Heart right ventricle (tissue), 16 donors: Measurements from ENCODE around the gene ITGA7. TPM values are rescaled to one million over a fixed set of nuclear protein-coding genes. Genes with fewer than 3 reads are reported as not detected.

Experiments
- ATAC-seq, 8 donors: fragments of 200-7000 bp; cut with Tn5 transposase; one replicate each; pipeline ENCODE4 v1.9.1; 2020; ENCODE audit warnings: mild to moderate bottlenecking in 8 of 8, moderate library complexity in 8 of 8, moderate number of reproducible peaks in 1 of 8
- DNase-seq, 2 donors: peaks; one replicate each; pipeline ENCODE4 v3.0.0-alpha.2; 2020
- H3K27ac ChIP-seq, 10 donors: fragments of 200-600 bp; sonication (generic) in 2 of 10; one replicate each; pipeline versions ENCODE4 v1.5.0 to v1.8.0; 2020 to 2022; ENCODE audit warnings: mild to moderate bottlenecking in 3 of 10
- H3K27me3 ChIP-seq, 7 donors: fragments of 200-600 bp; one replicate each; pipeline ENCODE4 v1.8.0; 2021 to 2022; ENCODE audit warnings: mild to moderate bottlenecking in 2 of 7
- H3K36me3 ChIP-seq, 9 donors: fragments of 200-600 bp; sonication (generic) in 1 of 9; one replicate each; pipeline versions ENCODE4 v1.5.0 to v1.8.0; 2020 to 2022; ENCODE audit warnings: mild to moderate bottlenecking in 2 of 9
- H3K4me1 ChIP-seq, 9 donors: fragments of 200-600 bp; sonication (generic) in 1 of 9; one replicate each; pipeline versions ENCODE4 v1.5.0 to v1.8.0; 2020 to 2022; ENCODE audit warnings: mild to moderate bottlenecking in 4 of 9
- H3K4me3 ChIP-seq, 10 donors: fragments of 200-600 bp; sonication (generic) in 2 of 10; one replicate each; pipeline versions ENCODE4 v1.5.0 to v1.8.0; 2020 to 2022; ENCODE audit warnings: mild to moderate bottlenecking in 7 of 10, moderate library complexity in 2 of 10
- H3K9me3 ChIP-seq, 11 donors: fragments of 200-600 bp in 10 of 11; sonication (generic) in 2 of 11; one replicate each; pipeline versions ENCODE4 v1.5.0 to v1.8.0; 2013 to 2022; ENCODE audit warnings: mild to moderate bottlenecking in 2 of 11, control low read depth in 1 of 11, moderate library complexity in 1 of 11
- CTCF ChIP-seq, 9 donors: fragments of 200-600 bp; sonication (generic) in 2 of 9; IDR thresholded peaks; one replicate each; pipeline versions ENCODE4 v1.5.0 to v1.8.0; 2021 to 2022; ENCODE audit warnings: antibody characterized with exemption in 9 of 9, mild to moderate bottlenecking in 5 of 9, moderate library complexity in 1 of 9
- WGBS, 2 donors: extraction: QIAGEN DNeasy Blood & Tissue Kit; methylation state at CpG; one replicate each; pipeline ENCODE4 v1.1.7; 2013; ENCODE audit warnings: inconsistent platforms in 1 of 2; 5-methylcytosine and 5-hydroxymethylcytosine counted together
- intact Hi-C, 10 donors: fragments of 100-400 bp; cut with DNase I; formaldehyde crosslinking; loops; one replicate each; pipeline versions ENCODE4 v1.11.1 to v1.14.2; 2022
- polyA plus RNA-seq, 2 donors: library from polyadenylated mRNA; stranded (reverse); fragments of 200-250 nt; gene quantifications; one replicate each; pipeline ENCODE4 v1.2.3, GENCODE V29; 2013
- total RNA-seq, 10 donors: library from RNA; stranded (reverse); fragmentation: NEBNext Ultra II Directional in 3 of 10; extraction: Animal tissue kit (Norgen Biotek cat#: 25700) in 3 of 10; gene quantifications; one replicate each; pipeline versions ENCODE4 v1.2.1 to v1.2.4, GENCODE V29; 2021 to 2023
- donor health status: Arrhythmogenic right ventricular cardiomyopathy.
- donor health status: ischemic (EF 13 %, LVEDD 7.1; RV severe dilation, severe dysfunction).
- donor health status: healthy with polysubstance abuse.
- donor health status: DM: no; HTN: yes; CAD: no.
- donor health status: DM: no; HTN: no; CAD: no.
- donor health status: ischemic (EF 25% LVEDD 6.9; RV normal size, moderate dysfunction).
- donor health status: ischemic (EF 25% LVEDD 5.7; RV mildly dilated, moderate dysfunction).
- donor health status: healthy.
- donor health status: DM: yes; HTN: yes; CAD: no.
- donor health status: Ischemic cardiomyopathy.
- donor health status: ischemic (EF 35%, LVEDD 5.7; RV mildly dilated, moderate dysfunction).
- donor health status: nonischemic (EF 11% LVEDD 7.7; RV severe dilation, severe dysfunction).
- donor health status: DM: yes; HTN: yes; CAD: no.
- donor health status: PGD.
- donor health status: ischemic (EF 29% LVEDD 5.4; RV normal size, mild dysfunction).
- donor health status: nonischemic (EF 23%, LVEDD 6.1; RV moderate dilation, normal function).

ITGA7 gene
- total and polyA plus RNA-seq, 12 donors, result 247 to 750 (median 502) TPM

GRCh38 chr12:55715169-55715764, 7.6 kb upstream of the ITGA7 start:
- peaks cover 0 to 16% (median 0%) of the 10 kb centered on the region in 9 donors for H3K36me3 ChIP-seq
- WGBS, 2 donors, result 62 to 65% methylated on average over 7 of the region's 7 CpGs
- intact Hi-C loops, result no loop called here
- H3K27ac ChIP-seq, result peak overlapping the region; percentile 82 to 97 (median 92)
- no peaks in the 10 kb centered on the region for H3K9me3 ChIP-seq
- DNase-seq (no peak), ATAC-seq (no peak)
- no peak for TF ChIP-seq CTCF (IDR thresholded peaks at IDR 0.05)
- H3K27me3 ChIP-seq, result no peaks in the 10 kb centered on the region
- peak overlapping the region; percentile 44 to 80 (median 70) for H3K4me3 ChIP-seq
- H3K4me1 ChIP-seq, result peaks cover 30 to 75% (median 63%) of the 10 kb centered on the region in 9 donors

GRCh38 chr12:55713721-55714120, 6.0 kb upstream of the ITGA7 start:
- 43 to 56% methylated on average over 2 of the region's 2 CpGs for WGBS, 2 donors
- intact Hi-C loops, result no loop called here
- peaks cover 0 to 2% (median 0%) of the 10 kb centered on the region in 9 donors for H3K36me3 ChIP-seq
- H3K4me1 ChIP-seq, result peaks cover 25 to 69% (median 57%) of the 10 kb centered on the region in 9 donors
- ATAC-seq, result no peak
- no peaks in the 10 kb centered on the region for H3K9me3 ChIP-seq
- no peak for TF ChIP-seq CTCF (IDR thresholded peaks at IDR 0.05)
- peak overlapping the region in 6 of 10 donors; percentile 6 to 87 (median 74) for H3K4me3 ChIP-seq
- peak overlapping the region in 9 of 10 donors; percentile 67 to 98 (median 89) for H3K27ac ChIP-seq
- DNase-seq, result no peak
- no peaks in the 10 kb centered on the region for H3K27me3 ChIP-seq

GRCh38 chr12:55712700-55713415, 5.2 kb upstream of the ITGA7 start:
- DNase-seq (no peak), ATAC-seq (peak in 2 of 8 donors; percentile 8 to 19)
- Histone ChIP-seq H3K27ac (peak overlapping the region; percentile 67 to 98 (median 89)), H3K4me3 (peak overlapping the region in 8 of 10 donors; percentile 20 to 87 (median 72)), H3K36me3 (no peaks in the 10 kb centered on the region), H3K27me3 (no peaks in the 10 kb centered on the region), H3K9me3 (no peaks in the 10 kb centered on the region), H3K4me1 (peaks cover 18 to 67% (median 56%) of the 10 kb centered on the region in 9 donors)
- no peak for TF ChIP-seq CTCF (IDR thresholded peaks at IDR 0.05)
- 0 to 5% methylated on average over 1 of the region's 1 CpG for WGBS, 2 donors
- intact Hi-C loops, result no loop called here

GRCh38 chr12:55711786-55712553, 4.3 kb upstream of the ITGA7 start:
- TF ChIP-seq CTCF (IDR thresholded peaks at IDR 0.05), result no peak
- peak overlapping the region; percentile 22 to 87 (median 70) for H3K4me3 ChIP-seq

More at GRCh38 chr12:55711786-55712553, 4.3 kb upstream of the ITGA7 start:
- Histone ChIP-seq H3K36me3 (no peaks in the 10 kb centered on the region), H3K4me1 (peaks cover 11 to 64% (median 52%) of the 10 kb centered on the region in 9 donors), H3K27me3 (peaks cover 0 to 6% (median 0%) of the 10 kb centered on the region in 7 donors), H3K27ac (peak overlapping the region; percentile 67 to 98 (median 89)), H3K9me3 (no peaks in the 10 kb centered on the region)
- ATAC-seq (peak; percentile 30 to 66 (median 52)), DNase-seq (peak; percentile 51 to 83)
- 30 to 40% methylated on average over 4 of the region's 4 CpGs for whole genome bisulfite sequencing, 2 donors
- intact Hi-C loops, result no loop called here
